Measurements from ENCODE around the gene FMNL1.

- no peak for TF ChIP-seq CTCF (IDR thresholded peaks at IDR 0.05; ENCODE audit: insufficient read depth, low read length)
- no peak for TF ChIP-seq REST (IDR thresholded peaks at IDR 0.05; ENCODE audit: insufficient replicate concordance, low read depth)
- TF ChIP-seq POLR2AphosphoS5 (IDR thresholded peaks at IDR 0.05; ENCODE audit: low read depth), result no peak
- TF ChIP-seq SPI1 (IDR thresholded peaks at IDR 0.05; ENCODE audit: borderline replicate concordance, low read depth), result no peak
These were observed 22.1 kb downstream of the FMNL1 start for GRCh38 chr17:45243750-45244149.

All from HL-60 (cell line).